Cardiac fibroblast (primary cell): Measurements from ENCODE around the gene PDK1.
A peak's percentile ranks its signal among the peaks of the same experiment; 100 is the strongest.

Experiments used
- DNase-seq, 2 donors: peaks; one replicate each; pipeline versions ENCODE4 v3.0.0 to v3.0.0-alpha.2; 2010; ENCODE audit warnings: low read depth in 2 of 2
- H3K4me3 ChIP-seq, 2 donors: replicated peaks in 1 of 2; 1 replicate in 1 of 2; 2 replicates in 1 of 2; pipeline ENCODE4 v1.5.1; 2011; ENCODE audit warnings: low read depth in 2 of 2, low read length in 2 of 2, mild to moderate bottlenecking in 2 of 2, moderate library complexity in 1 of 2
- TF ChIP-seq, protein P1 (sequence below): IDR thresholded peaks from one replicate; pipeline ENCODE4 v1.5.1; 2011; ENCODE audit warnings: low read depth, mild to moderate bottlenecking, low read length, inconsistent platforms

Gene PDK1

DNA sequence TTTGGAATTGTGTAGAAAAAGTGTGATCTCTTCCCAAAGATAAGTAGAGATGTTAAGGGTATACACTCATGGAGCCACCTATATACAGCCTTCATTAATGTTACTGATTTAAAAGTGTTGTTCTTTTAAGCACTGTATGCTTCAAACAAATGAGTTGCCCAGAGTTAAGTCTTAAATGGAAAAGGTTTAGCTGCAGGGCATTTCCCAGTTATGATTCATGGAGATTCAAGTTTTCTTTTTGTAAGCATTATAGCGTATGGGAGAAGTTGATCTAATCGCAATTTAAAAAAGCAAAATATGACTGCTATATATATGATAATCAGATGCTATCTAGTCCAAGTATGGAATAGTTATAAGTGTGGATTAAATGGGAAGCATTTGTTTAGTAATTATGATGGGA is 4.8 kb downstream of the PDK1 start:
- TF ChIP-seq, protein P1, sequence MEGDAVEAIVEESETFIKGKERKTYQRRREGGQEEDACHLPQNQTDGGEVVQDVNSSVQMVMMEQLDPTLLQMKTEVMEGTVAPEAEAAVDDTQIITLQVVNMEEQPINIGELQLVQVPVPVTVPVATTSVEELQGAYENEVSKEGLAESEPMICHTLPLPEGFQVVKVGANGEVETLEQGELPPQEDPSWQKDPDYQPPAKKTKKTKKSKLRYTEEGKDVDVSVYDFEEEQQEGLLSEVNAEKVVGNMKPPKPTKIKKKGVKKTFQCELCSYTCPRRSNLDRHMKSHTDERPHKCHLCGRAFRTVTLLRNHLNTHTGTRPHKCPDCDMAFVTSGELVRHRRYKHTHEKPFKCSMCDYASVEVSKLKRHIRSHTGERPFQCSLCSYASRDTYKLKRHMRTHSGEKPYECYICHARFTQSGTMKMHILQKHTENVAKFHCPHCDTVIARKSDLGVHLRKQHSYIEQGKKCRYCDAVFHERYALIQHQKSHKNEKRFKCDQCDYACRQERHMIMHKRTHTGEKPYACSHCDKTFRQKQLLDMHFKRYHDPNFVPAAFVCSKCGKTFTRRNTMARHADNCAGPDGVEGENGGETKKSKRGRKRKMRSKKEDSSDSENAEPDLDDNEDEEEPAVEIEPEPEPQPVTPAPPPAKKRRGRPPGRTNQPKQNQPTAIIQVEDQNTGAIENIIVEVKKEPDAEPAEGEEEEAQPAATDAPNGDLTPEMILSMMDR, result no peak
- no peak for DNase-seq
- no peak overlapping the region for H3K4me3 ChIP-seq

DNA sequence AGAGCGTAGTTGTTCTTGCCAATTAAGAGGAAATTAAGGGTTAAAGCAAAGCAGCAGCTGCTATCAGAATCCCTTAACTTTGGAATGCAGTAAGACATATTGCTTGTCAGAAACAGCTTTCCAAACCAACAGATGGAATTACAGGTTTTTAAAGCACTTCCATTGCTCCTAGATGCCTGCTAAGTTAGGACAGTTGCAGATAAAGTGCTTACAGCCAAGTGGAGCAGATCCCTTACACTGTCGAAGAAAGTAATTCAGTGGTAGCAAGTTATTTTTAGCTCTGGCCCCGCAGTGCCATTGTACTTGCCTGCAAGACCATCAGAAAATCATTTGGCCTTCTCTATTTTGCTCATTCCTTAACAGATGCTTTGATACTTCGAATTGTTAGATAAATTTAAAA is 5.4 kb downstream of the PDK1 start:
- peak in 1 of 2 donors; percentile 25 for DNase-seq
- no peak overlapping the region for H3K4me3 ChIP-seq
- TF ChIP-seq, protein P1, result no peak

DNA sequence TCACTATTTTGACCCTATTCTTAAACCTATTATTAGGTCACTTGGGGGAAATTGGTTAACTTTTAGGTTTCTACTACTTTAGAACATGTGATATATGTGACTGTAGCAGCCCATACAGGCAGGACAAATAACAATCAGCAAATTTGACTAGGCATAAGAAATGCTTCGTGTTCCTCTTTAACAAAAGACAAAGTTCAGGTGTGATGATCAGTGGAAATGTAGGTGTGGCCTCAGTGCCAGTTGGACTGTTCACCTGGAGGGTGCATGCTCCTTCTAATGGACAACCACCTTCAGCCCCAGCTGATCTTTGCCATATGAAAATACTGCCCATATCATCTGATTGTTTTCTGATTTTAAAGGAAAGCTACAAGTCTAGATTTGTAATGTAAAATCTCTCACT is 6.4 kb downstream of the PDK1 start:
- H3K4me3 ChIP-seq, result no peak overlapping the region
- TF ChIP-seq, protein P1, result no peak
- DNase-seq, result no peak

DNA sequence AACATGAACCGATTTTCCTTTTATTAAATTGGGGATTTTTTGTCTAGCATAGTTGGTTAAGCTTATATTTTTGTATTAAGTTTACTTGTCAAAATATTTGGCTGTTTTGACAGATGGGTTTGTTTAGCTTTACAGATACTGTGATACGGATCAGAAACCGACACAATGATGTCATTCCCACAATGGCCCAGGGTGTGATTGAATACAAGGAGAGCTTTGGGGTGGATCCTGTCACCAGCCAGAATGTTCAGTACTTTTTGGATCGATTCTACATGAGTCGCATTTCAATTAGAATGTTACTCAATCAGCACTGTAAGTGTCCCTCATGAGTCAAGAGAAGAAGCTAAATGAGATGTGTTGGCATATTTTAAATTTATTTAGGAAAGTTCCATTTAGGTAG is 8.5 kb downstream of the PDK1 start:
- no peak overlapping the region for H3K4me3 ChIP-seq
- TF ChIP-seq, protein P1, result no peak
- DNase-seq, result no peak

DNA sequence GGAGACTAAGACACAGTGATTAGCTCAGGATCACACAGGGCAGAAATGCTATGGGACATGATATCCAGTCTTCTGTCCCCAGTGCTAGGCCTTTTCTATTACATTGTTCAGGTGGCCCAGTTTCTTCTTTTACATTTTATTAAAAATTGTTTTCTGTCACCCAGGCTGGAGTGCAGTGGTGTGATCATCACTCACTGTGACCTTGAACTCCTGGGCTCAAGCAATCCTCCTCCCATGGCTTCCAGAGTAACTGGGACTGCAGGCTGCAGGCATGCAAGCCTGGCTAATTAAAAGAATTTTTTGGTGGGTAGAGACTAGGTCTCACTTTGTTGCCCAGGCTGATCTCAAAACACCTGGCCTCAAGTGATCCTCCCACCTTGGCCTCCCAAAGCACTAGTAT is 15.4 kb downstream of the PDK1 start:
- no peak for DNase-seq
- TF ChIP-seq, protein P1, result no peak
- H3K4me3 ChIP-seq, result no peak overlapping the region

DNA sequence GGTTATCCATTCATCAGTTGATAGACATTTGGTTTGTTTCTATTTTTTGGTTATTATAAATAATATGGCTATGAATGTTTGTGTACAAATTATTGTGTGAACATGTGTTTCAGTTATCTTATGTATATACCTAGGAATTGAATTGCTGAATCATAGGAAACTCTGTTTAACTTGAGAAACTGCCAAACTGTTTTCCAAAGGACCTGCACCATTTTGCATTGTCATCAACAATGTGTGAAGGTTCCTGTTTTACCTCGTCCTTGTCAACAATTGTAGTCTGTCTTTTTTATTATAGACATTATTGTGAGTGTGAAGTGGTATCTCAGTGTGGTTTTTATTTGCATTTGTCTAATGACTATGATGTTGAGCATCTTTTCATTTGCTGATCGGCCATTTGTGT is 17.1 kb downstream of the PDK1 start:
- no peak for DNase-seq
- TF ChIP-seq, protein P1, result no peak
- H3K4me3 ChIP-seq, result no peak overlapping the region

DNA sequence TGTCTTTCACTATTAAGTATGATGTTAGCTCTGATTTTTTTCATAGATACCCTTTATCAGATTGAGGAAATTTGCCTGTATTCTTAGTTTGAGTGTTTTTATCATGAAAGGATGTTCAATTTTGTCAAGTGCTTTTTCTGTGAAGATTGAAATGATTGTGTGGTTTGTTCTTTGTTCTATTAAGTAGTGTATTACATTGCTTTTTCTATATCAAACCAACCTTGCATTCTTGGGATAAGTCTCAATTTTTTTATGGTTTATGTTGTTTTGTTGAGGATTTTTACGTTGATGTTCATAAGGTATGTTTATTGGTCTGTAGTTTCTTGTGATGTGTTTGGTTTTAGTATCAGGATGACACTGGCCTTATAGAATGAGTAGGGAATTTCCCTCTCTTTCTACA is 19.1 kb downstream of the PDK1 start:
- TF ChIP-seq, protein P1, result no peak
- H3K4me3 ChIP-seq, result no peak overlapping the region
- DNase-seq, result no peak
